ENCODE data around the gene TBC1D14.
"Not testable (repeated sequence)": the region's sequence is repeated elsewhere in the genome, so short reads cannot be mapped to it uniquely, and the experiment has no call there.

Gene TBC1D14

GRCh38 chr4:6889736-6890324, 19.8 kb upstream of the TBC1D14 start:
- DNase-seq = no peak

- no peak for DNase-seq
These were observed 19.3 kb upstream of the TBC1D14 start for GRCh38 chr4:6890358-6890757.

- DNase-seq = not testable (repeated sequence)
These were observed 18.7 kb upstream of the TBC1D14 start for GRCh38 chr4:6890971-6891370.

GRCh38 chr4:6891436-6892170, 18.0 kb upstream of the TBC1D14 start:
- DNase-seq = no peak

GRCh38 chr4:6892190-6892908, 17.3 kb upstream of the TBC1D14 start:
- DNase-seq = peak in 4 of 51 donors; percentile 16 to 27 (median 23)

GRCh38 chr4:6892909-6893202, 16.8 kb upstream of the TBC1D14 start:
- DNase-seq = no peak

- no peak for DNase-seq
These were observed 16.1 kb upstream of the TBC1D14 start for GRCh38 chr4:6893449-6894085.

GRCh38 chr4:6894086-6894478, 15.5 kb upstream of the TBC1D14 start:
- DNase-seq = no peak

GRCh38 chr4:6894528-6895498, 14.8 kb upstream of the TBC1D14 start:
- no peak for DNase-seq

GRCh38 chr4:6896035-6896434, 13.6 kb upstream of the TBC1D14 start:
- DNase-seq = no peak

- DNase-seq = no peak
These were observed 10.9 kb upstream of the TBC1D14 start for GRCh38 chr4:6898763-6899162.

- no peak for DNase-seq
These were observed 9.3 kb upstream of the TBC1D14 start for GRCh38 chr4:6900181-6900812.

- DNase-seq = no peak
These were observed 8.7 kb upstream of the TBC1D14 start for GRCh38 chr4:6900956-6901355.

GRCh38 chr4:6901669-6902317, 7.8 kb upstream of the TBC1D14 start:
- DNase-seq = no peak

GRCh38 chr4:6902318-6903042, 7.1 kb upstream of the TBC1D14 start:
- no peak for DNase-seq

- peak in 13 of 51 donors; percentile 19 to 64 (median 44) for DNase-seq
These were observed 3.8 kb upstream of the TBC1D14 start for GRCh38 chr4:6905516-6906445.

GRCh38 chr4:6906486-6906885, 3.1 kb upstream of the TBC1D14 start:
- DNase-seq = not testable (repeated sequence)

- peak in 8 of 51 donors; percentile 26 to 49 (median 42) for DNase-seq
These were observed 1.9 kb upstream of the TBC1D14 start for GRCh38 chr4:6907658-6908191.

All from hypothalamus (tissue), 51 donors.